ENCODE data around the gene RAB5A.
"Not testable (repeated sequence)": the region's sequence is repeated elsewhere in the genome, so short reads cannot be mapped to it uniquely, and the experiment has no call there.

RAB5A gene

GRCh38 chr3:19948226-19948591 lies 1.3 kb downstream of the RAB5A start:
- DNase-seq (ENCODE audit: low read depth), result no peak

GRCh38 chr3:19950316-19950715 lies 3.4 kb downstream of the RAB5A start:
- no peak for DNase-seq (ENCODE audit: low read depth)

- DNase-seq (ENCODE audit: low read depth), result no peak
Measured at GRCh38 chr3:19954676-19955075, 7.8 kb downstream of the RAB5A start.

GRCh38 chr3:19957354-19957753 lies 10.5 kb downstream of the RAB5A start:
- not testable (repeated sequence) for DNase-seq (ENCODE audit: low read depth)

- no peak for DNase-seq (ENCODE audit: low read depth)
Measured at GRCh38 chr3:19959505-19959904, 12.6 kb downstream of the RAB5A start.

- DNase-seq (ENCODE audit: low read depth), result no peak
Measured at GRCh38 chr3:19960696-19961095, 13.8 kb downstream of the RAB5A start.

- no peak for DNase-seq (ENCODE audit: low read depth)
Measured at GRCh38 chr3:19961960-19962359, 15.1 kb downstream of the RAB5A start.

GRCh38 chr3:19967208-19967607 lies 20.3 kb downstream of the RAB5A start:
- no peak for DNase-seq (ENCODE audit: low read depth)

- no peak for DNase-seq (ENCODE audit: low read depth)
Measured at GRCh38 chr3:19967812-19968211, 20.9 kb downstream of the RAB5A start.

- DNase-seq (ENCODE audit: low read depth), result no peak
Measured at GRCh38 chr3:19970327-19970726, 23.4 kb downstream of the RAB5A start.

- DNase-seq (ENCODE audit: low read depth), result peak; percentile 28
Measured at GRCh38 chr3:19972054-19972453, 25.2 kb downstream of the RAB5A start.

- not testable (repeated sequence) for DNase-seq (ENCODE audit: low read depth)
Measured at GRCh38 chr3:19988904-19989303, 42.0 kb downstream of the RAB5A start.

GRCh38 chr3:19994796-19995195 lies 47.9 kb downstream of the RAB5A start:
- DNase-seq (ENCODE audit: low read depth), result no peak

- DNase-seq (ENCODE audit: low read depth), result no peak
Measured at GRCh38 chr3:19997502-19997901, 50.6 kb downstream of the RAB5A start.

- DNase-seq (ENCODE audit: low read depth), result no peak
Measured at GRCh38 chr3:20001932-20002331, 55.0 kb downstream of the RAB5A start.

GRCh38 chr3:20007960-20008359 lies 61.1 kb downstream of the RAB5A start:
- no peak for DNase-seq (ENCODE audit: low read depth)

GRCh38 chr3:20008646-20009045 lies 61.7 kb downstream of the RAB5A start:
- DNase-seq (ENCODE audit: low read depth), result no peak

GRCh38 chr3:20012164-20012563 lies 65.3 kb downstream of the RAB5A start, which contains the start of gene PP2D1:
Gene PP2D1 (minus strand): TSS chr3:20012264. CDS start chr3:20012072, 192 bp downstream.
- no peak for DNase-seq (ENCODE audit: low read depth)

- no peak for DNase-seq (ENCODE audit: low read depth)
Measured at GRCh38 chr3:20013396-20013795, 66.5 kb downstream of the RAB5A start.

- no peak for DNase-seq (ENCODE audit: low read depth)
Measured at GRCh38 chr3:20015525-20015924, 68.6 kb downstream of the RAB5A start.

GRCh38 chr3:20016076-20016475 lies 69.2 kb downstream of the RAB5A start:
- not testable (repeated sequence) for DNase-seq (ENCODE audit: low read depth)

GRCh38 chr3:20022954-20023622 lies 76.2 kb downstream of the RAB5A start:
- no peak for DNase-seq (ENCODE audit: low read depth)

GRCh38 chr3:20023623-20024405 lies 76.9 kb downstream of the RAB5A start:
- DNase-seq (ENCODE audit: low read depth), result no peak

GRCh38 chr3:20027136-20027535 lies 80.2 kb downstream of the RAB5A start:
- DNase-seq (ENCODE audit: low read depth), result no peak

Measured in fibroblast of gingiva (primary cell).